Kidney (tissue), 14 donors: ENCODE data around the gene DSTN. TPM values are rescaled to one million over a fixed set of nuclear protein-coding genes. Genes with fewer than 3 reads are reported as not detected.

Source experiments
- DNase-seq, 5 donors: peaks; one replicate each; pipeline ENCODE4 v3.0.0-alpha.2; 2013 to 2020
- FAIRE-seq: peaks from 2 replicates; lab custom pipeline; 2012; peaks lifted over from hg19 to GRCh38; lab: Jason Lieb, UNC
- H3K27ac ChIP-seq, 2 donors: one replicate each; pipeline ENCODE4 v1.7.0; 2013; ENCODE audit warnings: low read depth in 2 of 2, low read length in 2 of 2, inconsistent platforms in 1 of 2
- H3K27me3 ChIP-seq: one replicate; pipeline ENCODE4 v1.7.1; 2013; ENCODE audit warnings: low read length, inconsistent platforms; ENCODE audit not compliant: control insufficient read depth, insufficient read depth
- H3K36me3 ChIP-seq, 3 donors: one replicate each; pipeline versions ENCODE4 v1.7.0 to v1.7.1; 2013; ENCODE audit warnings: low read length in 3 of 3, control low read depth in 1 of 3, inconsistent platforms in 1 of 3; ENCODE audit not compliant: insufficient read depth in 3 of 3, control insufficient read depth in 2 of 3
- H3K4me1 ChIP-seq, 3 donors: one replicate each; pipeline versions ENCODE4 v1.7.0 to v1.7.1; 2013; ENCODE audit warnings: low read length in 3 of 3, inconsistent platforms in 1 of 3, low read depth in 1 of 3; ENCODE audit not compliant: control insufficient read depth in 2 of 3, insufficient read depth in 2 of 3
- H3K4me3 ChIP-seq, 3 donors: one replicate each; pipeline versions ENCODE4 v1.7.0 to v1.8.1; 2013; ENCODE audit warnings: low read length in 3 of 3, control low read depth in 1 of 3, inconsistent platforms in 1 of 3
- H3K9ac ChIP-seq, 3 donors: one replicate each; pipeline versions ENCODE4 v1.7.0 to v1.7.1; 2013; ENCODE audit warnings: low read length in 3 of 3, control low read depth in 1 of 3, inconsistent platforms in 1 of 3
- H3K9me3 ChIP-seq, 3 donors: one replicate each; pipeline versions ENCODE4 v1.7.0 to v1.7.1; 2013; ENCODE audit warnings: low read length in 3 of 3, control low read depth in 1 of 3, inconsistent platforms in 1 of 3; ENCODE audit not compliant: control insufficient read depth in 2 of 3, insufficient read depth in 1 of 3
- CTCF ChIP-seq: IDR thresholded peaks from 3 replicates; pipeline ENCODE4 v1.5.1; 2012; ENCODE audit warnings: mild to moderate bottlenecking, moderate library complexity, borderline replicate concordance; ENCODE audit not compliant: insufficient read depth; ENCODE audit errors: extremely low read depth
- intact Hi-C: fragments of 100-400 bp; cut with DNase I; formaldehyde crosslinking; loops from one replicate; pipeline ENCODE4 v1.11.1; 2022
- polyA plus RNA-seq: library from polyadenylated mRNA; stranded (reverse); fragments of 350-450 nt; fragmentation: Illumina TruSeq; extraction: RNeasy Lipid Tissue Mini Kit (QIAGEN cat#74804); gene quantifications from one replicate; pipeline ENCODE4 v1.2.3, GENCODE V29; 2014; ENCODE audit warnings: low read depth, low replicate concordance; ENCODE audit not compliant: insufficient read depth
- total RNA-seq: library from RNA; stranded (reverse); fragmentation: NEBNext Ultra II Directional; extraction: Animal tissue kit (Norgen Biotek cat#: 25700); gene quantifications from one replicate; pipeline ENCODE4 v1.2.1, GENCODE V29; 2021
- donor health status: control.
- donor health status: control.
- donor health status: control.
- donor health status: control.
- donor health status: control.
- donor health status: DM: yes; HTN: yes; CAD: no.
- donor health status: Normal renal cell carcinoma (clear cell type).

DSTN gene
- total and polyA plus RNA-seq, 2 donors from 2014 or later: 409 to 525 TPM

- H3K9me3 ChIP-seq: no peaks in the 10 kb centered on the region
- FAIRE-seq: no peak
- H3K27ac ChIP-seq: peak overlapping the region in 1 of 2 donors; percentile 7
- intact Hi-C loops: no loop called here
- H3K36me3 ChIP-seq: peaks cover 2 to 64% (median 29%) of the 10 kb centered on the region in 3 donors
- no peak for TF ChIP-seq CTCF
- no peaks in the 10 kb centered on the region for H3K27me3 ChIP-seq
- no peak for DNase-seq
- no peak overlapping the region for H3K9ac ChIP-seq
- peaks cover 0 to 22% (median 3%) of the 10 kb centered on the region in 3 donors for H3K4me1 ChIP-seq
- H3K4me3 ChIP-seq: no peak overlapping the region
These were observed 65.7 kb downstream of the DSTN start for GRCh38 chr20:17635332-17636244.

DNA sequence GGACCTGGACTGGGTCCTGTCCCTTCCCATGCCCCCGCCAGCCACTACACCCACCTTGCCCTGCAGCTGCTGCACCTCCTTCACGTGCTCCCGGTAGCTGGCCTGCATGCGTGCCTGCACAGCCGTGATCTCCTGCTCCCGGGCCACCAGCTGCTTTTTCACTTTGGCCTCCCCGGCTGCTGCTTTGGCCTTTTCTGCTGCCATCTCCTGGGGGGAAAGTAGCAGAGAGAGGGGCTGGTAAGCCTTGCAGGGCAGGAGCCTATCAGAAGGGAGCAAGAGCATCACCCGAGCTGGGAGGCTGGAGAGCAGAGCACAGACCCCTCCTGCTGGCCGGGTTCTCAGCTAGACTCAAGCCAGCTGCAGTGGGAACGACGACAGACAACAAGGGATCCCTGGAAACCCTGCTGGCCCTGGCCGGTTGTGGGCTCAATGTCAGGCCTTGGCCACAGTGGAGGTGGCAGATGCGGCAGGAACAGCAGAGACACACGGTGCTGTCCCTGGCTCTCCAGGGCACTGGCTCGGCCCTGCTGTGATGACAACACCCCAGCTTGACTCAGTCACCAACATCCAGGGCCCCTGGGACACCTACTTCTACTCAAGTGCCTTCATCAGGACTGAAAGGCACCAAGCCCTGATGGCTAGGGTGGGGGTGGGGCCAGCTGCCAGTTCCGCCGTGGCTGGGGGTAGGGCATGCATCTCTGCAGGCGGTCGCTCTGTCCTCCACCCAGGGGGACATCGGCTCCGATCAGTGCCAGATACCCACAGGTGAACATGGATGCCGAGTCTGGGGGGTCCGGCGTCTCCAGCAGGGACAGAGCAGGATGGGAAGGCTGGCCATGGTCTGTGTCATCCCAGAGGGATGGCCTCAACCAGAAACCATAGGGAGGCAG lies 66.9 kb downstream of the DSTN start:
- Histone ChIP-seq H3K9me3 (no peaks in the 10 kb centered on the region), H3K36me3 (peaks cover 4 to 68% (median 33%) of the 10 kb centered on the region in 3 donors)
- no peak for TF ChIP-seq CTCF

DNA sequence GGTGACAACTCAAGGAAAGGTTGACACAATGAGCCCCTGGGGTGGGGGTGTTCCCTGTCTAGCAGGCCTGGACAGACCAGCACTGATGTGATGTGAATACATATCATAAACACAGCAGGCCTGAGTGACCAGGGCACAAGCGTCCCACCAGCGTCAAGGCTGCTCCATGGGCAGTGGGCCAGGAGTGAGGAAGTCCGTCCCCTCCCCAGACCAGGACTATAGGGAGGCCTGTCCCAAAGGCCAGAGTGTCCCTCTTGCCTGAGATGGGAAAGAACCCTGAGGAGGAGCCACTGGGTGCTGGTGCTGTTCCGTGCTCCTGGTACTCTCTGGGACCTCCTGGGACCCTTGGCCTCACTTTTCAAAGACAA lies 67.5 kb downstream of the DSTN start:
- no peak overlapping the region for H3K4me3 ChIP-seq
- peaks cover 4 to 67% (median 36%) of the 10 kb centered on the region in 3 donors for H3K36me3 ChIP-seq
- DNase-seq: peak in 1 of 5 donors; percentile 63
- no peak for FAIRE-seq
- intact Hi-C loops: no loop called here
- TF ChIP-seq CTCF: no peak
- peaks cover 0 to 29% (median 6%) of the 10 kb centered on the region in 3 donors for H3K4me1 ChIP-seq
- no peaks in the 10 kb centered on the region for H3K27me3 ChIP-seq
- H3K9ac ChIP-seq: no peak overlapping the region
- H3K9me3 ChIP-seq: no peaks in the 10 kb centered on the region
- H3K27ac ChIP-seq: no peak overlapping the region

More for the DNA sequence above, 66.9 kb downstream of the DSTN start:
- H3K27ac ChIP-seq: no peak overlapping the region
- no peak overlapping the region for H3K4me3 ChIP-seq
- peaks cover 0 to 26% (median 3%) of the 10 kb centered on the region in 3 donors for H3K4me1 ChIP-seq
- no peak overlapping the region for H3K9ac ChIP-seq
- H3K27me3 ChIP-seq: no peaks in the 10 kb centered on the region
- DNase-seq (peak; percentile 62 to 87 (median 82)), FAIRE-seq (no peak)
- intact Hi-C loops: no loop called here
